Central memory CD8-positive, alpha-beta T cell (primary cell): Measurements from ENCODE around the gene ZNF296.

ENCODE experiments used
- ATAC-seq: fragments of 150-1000 bp; cut with Tn5 transposase; replicated peaks from 2 replicates; pipeline ENCODE4 v1.10.0; 2022; ENCODE audit warnings: mild to moderate bottlenecking, moderate FRiP score, moderate number of reproducible peaks; ENCODE audit not compliant: poor library complexity, severe bottlenecking; ENCODE audit errors: extremely low read depth
- DNase-seq, 2 donors: peaks; one replicate each; pipeline ENCODE4 v3.0.0; 2021; ENCODE audit warnings: low spot score in 2 of 2
- H3K27ac Mint-ChIP-seq: one replicate; pipeline ENCODE4 v1.8.0; 2022; ENCODE audit warnings: low read depth, mild to moderate bottlenecking, moderate library complexity, mixed read lengths
- H3K27me3 Mint-ChIP-seq: one replicate; pipeline ENCODE4 v1.8.0; 2022; ENCODE audit warnings: mixed read lengths
- H3K36me3 Mint-ChIP-seq: one replicate; pipeline ENCODE4 v1.8.0; 2022; ENCODE audit warnings: mild to moderate bottlenecking, moderate library complexity, mixed read lengths; ENCODE audit not compliant: insufficient read depth
- H3K4me1 Mint-ChIP-seq: one replicate; pipeline ENCODE4 v1.8.0; 2022; ENCODE audit warnings: mixed read lengths
- H3K4me3 Mint-ChIP-seq: one replicate; pipeline ENCODE4 v1.8.0; 2022; ENCODE audit warnings: mild to moderate bottlenecking, moderate library complexity, mixed read lengths
- H3K9me3 Mint-ChIP-seq: one replicate; pipeline ENCODE4 v1.8.0; 2022; ENCODE audit warnings: mixed read lengths

ZNF296 gene

DNA sequence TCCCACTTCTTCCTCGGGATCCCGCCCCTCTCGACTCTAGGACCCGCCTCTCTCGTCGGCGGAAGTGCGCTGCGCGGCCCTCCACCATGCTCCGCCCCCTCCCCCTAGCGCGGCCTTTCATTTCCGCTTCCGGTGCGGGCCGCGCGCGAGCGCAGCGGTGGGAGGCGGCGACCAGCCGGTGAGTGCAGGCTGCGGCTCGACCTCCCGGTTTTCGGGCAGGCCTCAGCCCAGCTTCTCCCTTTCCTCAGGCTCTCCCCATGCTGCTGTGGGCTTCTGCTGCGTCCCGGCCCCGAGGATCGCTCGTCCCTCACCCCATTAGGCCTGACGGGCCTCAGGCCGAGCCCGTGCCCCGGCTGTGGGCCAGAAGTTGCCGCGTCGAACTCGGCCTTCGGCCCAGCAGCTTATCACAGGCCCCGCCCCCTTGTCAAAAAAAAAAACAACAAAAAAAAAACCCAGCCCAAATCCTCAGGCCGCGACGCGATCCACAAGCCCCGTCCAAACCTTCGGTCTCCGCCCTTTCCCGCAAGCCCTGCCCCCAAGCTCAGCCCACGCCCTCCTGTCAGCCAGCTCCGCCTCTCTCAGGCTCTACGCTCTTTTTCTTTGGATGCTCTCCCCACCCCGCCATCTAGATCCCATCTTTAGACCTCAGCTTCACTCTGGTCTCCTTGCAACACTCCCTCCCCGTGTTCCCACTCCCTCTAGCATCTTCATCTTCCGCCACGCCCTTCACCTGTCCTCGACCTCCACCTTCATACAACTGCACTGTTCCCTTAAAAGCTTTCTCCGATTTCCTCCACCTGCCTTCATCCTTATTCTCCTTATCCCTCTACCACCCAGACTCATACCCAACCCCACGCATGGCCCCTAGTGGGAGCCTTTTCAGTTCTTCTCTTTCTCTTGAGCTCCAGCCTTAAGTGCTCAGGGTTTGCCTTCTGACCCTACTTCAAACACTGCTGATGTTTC, 37.1 kb downstream of the ZNF296 start, which contains the start of gene CLASRP:
CLASRP (plus strand) TSS at position 115 of the 963 bp plus-strand sequence. CDS start 1,168 bp downstream, outside the sequence.
- peak within 1 kb of the TSS; percentile 85 for H3K27ac Mint-ChIP-seq
- H3K36me3 Mint-ChIP-seq = peaks cover 47% of the 10 kb centered on the region
- no peaks in the 10 kb centered on the region for H3K9me3 Mint-ChIP-seq
- DNase-seq = peak; percentile 76 to 78
- peak; percentile 94 for ATAC-seq
- no peaks in the 10 kb centered on the region for H3K27me3 Mint-ChIP-seq
- H3K4me3 Mint-ChIP-seq = peak within 1 kb of the TSS; percentile 88
- peaks cover 37% of the 10 kb centered on the region for H3K4me1 Mint-ChIP-seq

DNA sequence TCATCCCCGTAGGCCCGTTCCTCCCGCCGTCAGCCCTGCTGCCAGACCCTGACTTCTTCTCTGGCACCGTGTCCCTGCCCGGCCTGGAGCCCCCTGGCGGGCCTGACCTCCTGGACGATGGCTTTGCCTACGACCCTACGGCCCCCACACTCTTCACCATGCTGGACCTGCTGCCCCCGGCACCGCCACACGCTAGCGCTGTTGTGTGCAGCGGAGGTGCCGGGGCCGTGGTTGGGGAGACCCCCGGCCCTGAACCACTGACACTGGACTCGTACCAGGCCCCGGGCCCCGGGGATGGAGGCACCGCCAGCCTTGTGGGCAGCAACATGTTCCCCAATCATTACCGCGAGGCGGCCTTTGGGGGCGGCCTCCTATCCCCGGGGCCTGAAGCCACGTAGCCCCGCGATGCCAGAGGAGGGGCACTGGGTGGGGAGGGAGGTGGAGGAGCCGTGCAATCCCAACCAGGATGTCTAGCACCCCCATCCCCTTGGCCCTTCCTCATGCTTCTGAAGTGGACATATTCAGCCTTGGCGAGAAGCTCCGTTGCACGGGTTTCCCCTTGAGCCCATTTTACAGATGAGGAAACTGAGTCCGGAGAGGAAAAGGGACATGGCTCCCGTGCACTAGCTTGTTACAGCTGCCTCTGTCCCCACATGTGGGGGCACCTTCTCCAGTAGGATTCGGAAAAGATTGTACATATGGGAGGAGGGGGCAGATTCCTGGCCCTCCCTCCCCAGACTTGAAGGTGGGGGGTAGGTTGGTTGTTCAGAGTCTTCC, 38.7 kb downstream of the ZNF296 start:
- no peak for DNase-seq
- Mint-ChIP-seq H3K4me3 (peak overlapping the region; percentile 88), H3K27me3 (no peaks in the 10 kb centered on the region), H3K27ac (no peak overlapping the region), H3K36me3 (peaks cover 44% of the 10 kb centered on the region), H3K4me1 (peaks cover 37% of the 10 kb centered on the region), H3K9me3 (no peaks in the 10 kb centered on the region)
- ATAC-seq = no peak

DNA sequence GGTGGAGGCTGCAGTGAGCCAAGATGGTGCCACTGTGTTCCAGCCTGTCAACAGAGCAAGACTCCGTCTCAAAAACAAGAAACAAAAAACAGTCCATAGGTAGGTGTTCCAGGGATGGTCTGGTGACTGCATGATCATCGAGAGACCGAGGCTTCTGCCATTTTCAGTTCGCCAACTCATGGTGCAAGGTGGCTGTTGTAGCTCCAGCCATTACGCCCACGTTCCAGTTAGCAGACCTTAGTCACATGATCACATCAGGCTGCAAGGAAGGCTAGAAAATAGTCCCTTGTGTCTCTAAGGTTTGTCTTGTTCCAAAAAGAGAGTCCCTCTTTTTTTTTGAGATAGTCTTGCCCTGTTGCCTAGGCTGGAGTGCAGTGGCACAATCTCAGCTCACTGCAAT, 40.5 kb downstream of the ZNF296 start:
- DNase-seq (no peak), ATAC-seq (no peak)
- no peak overlapping the region for H3K27ac Mint-ChIP-seq
- H3K36me3 Mint-ChIP-seq = peaks cover 38% of the 10 kb centered on the region
- H3K27me3 Mint-ChIP-seq = no peaks in the 10 kb centered on the region
- H3K4me3 Mint-ChIP-seq = no peak overlapping the region
- H3K4me1 Mint-ChIP-seq = peaks cover 22% of the 10 kb centered on the region
- no peaks in the 10 kb centered on the region for H3K9me3 Mint-ChIP-seq

DNA sequence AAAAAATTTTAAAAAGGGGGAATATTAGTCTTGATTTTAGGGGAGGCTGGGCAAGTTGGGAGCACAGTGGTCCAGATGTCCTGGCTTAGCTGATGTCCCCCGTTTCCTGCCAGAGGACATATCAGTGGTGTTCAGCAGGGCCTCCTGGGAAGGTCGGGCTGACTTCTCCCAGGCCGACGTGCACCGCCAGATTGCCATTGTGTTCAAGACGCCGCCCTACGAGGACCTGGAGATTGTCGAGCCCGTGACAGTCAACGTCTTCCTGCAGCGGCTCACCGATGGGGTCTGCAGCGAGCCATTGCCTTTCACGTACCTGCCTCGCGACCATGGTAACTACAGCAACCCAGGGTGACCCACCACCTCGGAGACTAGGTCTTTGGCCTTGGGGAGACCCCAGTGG, 43.9 kb downstream of the ZNF296 start:
- Mint-ChIP-seq H3K27me3 (no peaks in the 10 kb centered on the region), H3K36me3 (peaks cover 53% of the 10 kb centered on the region), H3K27ac (no peak overlapping the region), H3K9me3 (no peaks in the 10 kb centered on the region), H3K4me1 (no peaks in the 10 kb centered on the region), H3K4me3 (no peak overlapping the region)
- DNase-seq (no peak), ATAC-seq (no peak)

DNA sequence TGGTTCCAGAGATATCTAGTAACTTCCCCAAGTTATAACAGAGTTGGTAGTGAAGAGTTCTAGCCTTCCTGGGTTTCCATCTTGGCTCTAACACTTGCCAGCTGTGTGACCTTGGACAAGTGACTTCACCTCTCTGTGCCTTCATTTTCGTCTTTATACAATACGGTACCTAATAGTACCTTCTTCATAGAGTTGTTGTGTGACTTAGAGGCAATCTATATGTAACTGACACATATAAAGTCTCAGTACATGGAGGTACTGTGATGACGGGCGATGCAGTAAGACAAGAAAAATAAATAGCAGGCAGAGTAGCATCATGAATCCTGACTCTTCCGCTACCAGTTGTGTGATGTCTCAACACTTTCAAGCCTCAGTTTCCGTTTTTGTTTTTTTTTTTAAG, 45.5 kb downstream of the ZNF296 start:
- Mint-ChIP-seq H3K9me3 (no peaks in the 10 kb centered on the region), H3K4me1 (no peaks in the 10 kb centered on the region), H3K4me3 (no peak overlapping the region), H3K27ac (no peak overlapping the region), H3K27me3 (no peaks in the 10 kb centered on the region), H3K36me3 (peaks cover 60% of the 10 kb centered on the region)
- ATAC-seq (no peak), DNase-seq (no peak)

DNA sequence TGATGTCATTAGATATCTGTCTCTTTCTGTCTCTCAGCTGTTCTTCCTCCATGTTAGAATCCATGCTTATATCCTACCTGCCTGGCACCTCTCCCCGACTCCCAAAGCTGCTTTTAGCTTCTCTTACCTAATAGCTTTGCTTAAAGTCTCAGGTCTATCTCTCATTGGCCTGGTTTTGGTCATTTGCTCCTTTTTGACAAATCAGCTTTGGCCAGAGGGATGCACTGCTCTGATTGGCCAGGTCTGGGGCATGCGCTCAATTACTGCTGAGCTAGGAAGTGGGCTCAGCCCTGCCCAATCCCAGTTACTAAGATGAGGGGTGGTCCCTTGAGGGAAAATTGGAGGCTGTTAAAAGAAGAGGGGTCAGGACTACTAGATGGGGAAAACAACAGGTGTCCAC, 48.9 kb downstream of the ZNF296 start:
- H3K27me3 Mint-ChIP-seq = no peaks in the 10 kb centered on the region
- H3K9me3 Mint-ChIP-seq = no peaks in the 10 kb centered on the region
- no peaks in the 10 kb centered on the region for H3K4me1 Mint-ChIP-seq
- H3K36me3 Mint-ChIP-seq = peaks cover 51% of the 10 kb centered on the region
- no peak overlapping the region for H3K27ac Mint-ChIP-seq
- ATAC-seq (no peak), DNase-seq (no peak)
- H3K4me3 Mint-ChIP-seq = no peak overlapping the region

DNA sequence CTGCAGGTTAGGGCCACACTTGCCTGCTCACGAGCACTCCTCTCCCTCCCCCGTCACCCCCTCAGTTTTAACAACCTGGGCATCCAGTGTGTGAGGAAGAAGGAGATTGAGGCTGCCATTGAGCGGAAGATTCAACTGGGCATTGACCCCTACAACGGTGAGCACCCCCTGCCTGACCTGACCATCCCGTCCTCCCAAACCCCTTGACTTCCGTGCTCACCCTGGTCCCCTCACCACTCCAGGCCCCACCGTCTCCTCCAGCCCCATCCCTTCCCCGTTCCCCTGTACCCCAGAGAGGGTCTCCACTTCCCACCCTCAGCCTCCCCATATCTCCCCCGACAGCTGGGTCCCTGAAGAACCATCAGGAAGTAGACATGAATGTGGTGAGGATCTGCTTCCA, 51.0 kb downstream of the ZNF296 start:
- ATAC-seq (no peak), DNase-seq (no peak)
- Mint-ChIP-seq H3K9me3 (no peaks in the 10 kb centered on the region), H3K4me3 (no peak overlapping the region), H3K4me1 (no peaks in the 10 kb centered on the region), H3K27ac (peak overlapping the region; percentile 6), H3K36me3 (peaks cover 51% of the 10 kb centered on the region), H3K27me3 (no peaks in the 10 kb centered on the region)

DNA sequence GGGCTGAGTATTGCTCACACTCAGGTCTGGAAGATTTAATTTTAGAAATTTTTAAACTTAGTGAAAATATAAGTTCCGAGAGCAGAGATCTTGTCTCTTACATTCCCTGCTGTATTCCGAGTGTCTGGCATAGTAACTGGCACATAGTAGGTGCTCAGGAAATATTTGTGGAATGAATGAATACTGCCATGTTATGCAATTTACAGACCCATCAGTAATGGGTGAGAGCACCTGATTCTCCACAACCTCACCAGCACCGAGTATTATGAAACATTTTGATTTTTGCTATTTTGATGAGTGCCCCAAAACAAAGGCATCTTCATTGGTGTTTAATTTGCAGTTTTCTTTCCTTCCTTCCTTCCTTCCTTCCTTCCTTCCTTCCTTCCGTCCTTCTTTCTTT, 53.2 kb downstream of the ZNF296 start:
- H3K4me3 Mint-ChIP-seq = peak overlapping the region; percentile 7
- H3K27ac Mint-ChIP-seq = peak overlapping the region; percentile 25
- H3K36me3 Mint-ChIP-seq = peaks cover 42% of the 10 kb centered on the region

DNA sequence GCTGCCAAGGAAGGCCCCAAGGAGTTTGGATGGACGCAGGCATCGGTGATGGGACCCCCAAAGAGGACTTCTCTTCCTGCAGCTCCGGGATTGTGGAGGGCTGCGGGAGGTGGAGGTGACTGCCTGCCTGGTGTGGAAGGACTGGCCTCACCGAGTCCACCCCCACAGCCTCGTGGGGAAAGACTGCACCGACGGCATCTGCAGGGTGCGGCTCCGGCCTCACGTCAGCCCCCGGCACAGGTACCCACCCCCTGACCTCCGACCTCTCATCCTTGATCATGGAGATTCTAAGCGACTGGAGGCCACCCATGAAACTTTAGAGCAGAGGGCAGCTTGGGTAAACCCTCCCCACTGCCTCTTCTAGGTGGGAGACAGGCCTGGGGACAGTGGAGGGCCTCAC, 54.3 kb downstream of the ZNF296 start:
- no peak for DNase-seq
- ATAC-seq = no peak
- no peak overlapping the region for H3K27ac Mint-ChIP-seq
- peaks cover 2% of the 10 kb centered on the region for H3K4me1 Mint-ChIP-seq
- H3K27me3 Mint-ChIP-seq = no peaks in the 10 kb centered on the region
- H3K4me3 Mint-ChIP-seq = no peak overlapping the region
- peaks cover 40% of the 10 kb centered on the region for H3K36me3 Mint-ChIP-seq
- H3K9me3 Mint-ChIP-seq = no peaks in the 10 kb centered on the region

More for the DNA sequence above, 53.2 kb downstream of the ZNF296 start:
- Mint-ChIP-seq H3K4me1 (no peaks in the 10 kb centered on the region), H3K9me3 (no peaks in the 10 kb centered on the region), H3K27me3 (no peaks in the 10 kb centered on the region)
- no peak for ATAC-seq
- no peak for DNase-seq
